DMS79 (cell line): ENCODE measurements around the gene AIG1.

Source experiments
- DNase-seq: peaks from one replicate; lab custom pipeline; 2025; lab: John Stamatoyannopoulos, UW

AIG1 gene

DNA sequence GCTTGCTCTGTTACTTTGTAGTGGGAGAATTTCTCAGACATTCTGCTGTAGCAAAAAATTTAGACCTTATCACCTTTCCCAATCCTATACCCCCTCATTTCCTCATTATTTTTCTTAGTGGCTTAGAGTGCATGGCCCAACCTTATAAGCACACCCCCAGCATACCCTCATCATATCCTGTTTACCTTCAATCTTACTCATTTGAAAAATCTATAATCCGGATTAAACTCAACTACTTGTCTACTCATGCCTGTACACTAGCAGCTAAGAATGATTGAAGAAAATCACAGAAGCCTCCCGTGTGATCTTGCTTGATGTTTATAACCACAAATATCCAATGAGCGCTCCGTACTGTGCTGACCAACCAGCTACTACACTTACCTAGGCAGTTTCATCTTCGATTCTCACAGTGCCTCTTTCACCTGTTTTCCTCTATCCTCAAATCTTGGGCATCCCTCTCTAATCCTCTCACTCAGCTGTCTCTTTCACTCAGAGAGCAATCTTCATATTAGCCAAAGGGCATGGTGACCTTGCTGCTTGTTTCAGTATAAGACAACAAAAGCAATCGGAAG lies 36.6 kb downstream of the AIG1 start:
- no peak for DNase-seq

DNA sequence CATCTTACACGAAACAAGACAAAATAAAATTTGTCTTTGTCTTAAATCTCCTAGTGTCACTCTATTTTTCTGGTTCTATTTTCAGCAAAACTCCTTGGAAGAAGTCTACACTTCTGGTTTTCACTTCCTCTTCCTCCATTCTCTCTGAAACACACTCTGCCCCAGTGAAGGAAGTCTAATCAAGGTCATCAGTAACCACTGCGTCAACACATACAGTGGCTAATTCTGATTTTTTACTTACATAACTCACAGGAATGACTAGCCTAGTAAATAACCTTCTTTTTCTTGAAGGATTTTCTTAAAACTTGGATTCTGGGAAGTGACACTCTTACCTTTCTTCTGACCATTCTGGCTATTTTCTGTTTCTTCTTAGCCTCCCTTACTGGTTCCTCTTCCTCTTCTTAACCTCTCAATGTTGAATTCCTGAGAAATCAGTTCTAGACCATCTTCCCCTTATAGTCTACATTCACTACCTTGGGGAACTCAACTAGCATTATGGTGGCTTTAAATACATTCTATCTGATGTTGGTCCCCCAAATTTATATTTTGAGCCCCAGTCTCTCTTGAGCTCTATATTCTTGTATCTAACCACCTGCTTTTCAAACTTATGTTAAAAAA lies 37.5 kb downstream of the AIG1 start:
- no peak for DNase-seq

DNA sequence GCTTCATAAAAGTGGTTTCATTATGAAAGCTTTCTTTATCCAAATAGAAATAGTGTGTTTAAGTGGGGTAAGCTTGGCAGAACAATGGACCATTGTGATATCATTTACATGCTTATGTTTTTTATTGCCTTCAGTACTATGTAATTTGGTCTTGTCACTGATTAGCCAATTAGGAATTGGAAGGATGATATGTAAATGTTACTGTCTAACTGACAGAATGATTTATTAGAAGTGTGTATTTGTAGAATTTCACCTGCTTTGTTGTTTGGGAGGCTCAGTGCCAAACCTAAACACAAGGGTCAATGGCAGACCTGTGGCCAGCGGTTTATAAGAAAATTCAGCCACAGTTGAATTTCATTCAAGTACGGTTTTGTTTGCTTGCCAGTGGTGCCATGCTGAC lies 39.0 kb downstream of the AIG1 start:
- DNase-seq: no peak

DNA sequence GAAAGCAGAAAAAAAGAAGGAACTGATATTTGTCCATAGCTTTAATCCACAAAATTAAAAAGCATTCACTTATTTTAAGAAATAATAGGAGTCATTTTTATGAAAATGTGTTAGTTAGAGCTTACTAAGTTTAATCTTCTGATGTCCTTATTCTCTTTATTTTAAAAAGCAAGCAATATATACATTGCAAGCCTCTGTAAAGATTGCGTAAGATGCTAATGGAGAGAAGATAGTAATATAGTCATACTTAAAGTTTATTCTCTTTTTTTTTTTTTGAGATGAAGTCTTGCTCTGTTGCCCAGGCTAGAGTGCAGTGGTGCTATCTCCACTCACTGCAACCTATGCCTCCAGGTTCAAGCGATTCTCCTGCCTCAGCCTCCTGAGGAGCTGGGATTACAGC lies 39.7 kb downstream of the AIG1 start:
- DNase-seq: no peak

DNA sequence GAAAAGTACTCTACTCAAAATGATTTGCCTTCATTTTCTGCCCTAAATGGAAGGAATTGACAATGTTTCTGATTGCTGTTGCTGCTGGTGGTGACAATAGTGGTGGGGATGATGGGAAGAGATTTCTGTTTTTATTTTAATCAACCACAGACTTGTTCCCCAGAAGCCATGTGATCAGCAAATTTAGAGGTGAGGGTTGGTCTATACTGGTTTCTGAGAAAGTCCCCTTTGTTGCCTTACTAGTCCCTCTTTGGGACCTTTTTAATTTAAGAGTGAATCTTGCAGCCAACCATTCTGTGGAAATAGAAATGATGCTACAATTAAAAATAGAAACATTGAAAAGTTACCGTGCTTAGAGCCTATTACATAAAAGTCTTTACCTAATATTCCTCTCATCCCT lies 43.2 kb downstream of the AIG1 start:
- no peak for DNase-seq

DNA sequence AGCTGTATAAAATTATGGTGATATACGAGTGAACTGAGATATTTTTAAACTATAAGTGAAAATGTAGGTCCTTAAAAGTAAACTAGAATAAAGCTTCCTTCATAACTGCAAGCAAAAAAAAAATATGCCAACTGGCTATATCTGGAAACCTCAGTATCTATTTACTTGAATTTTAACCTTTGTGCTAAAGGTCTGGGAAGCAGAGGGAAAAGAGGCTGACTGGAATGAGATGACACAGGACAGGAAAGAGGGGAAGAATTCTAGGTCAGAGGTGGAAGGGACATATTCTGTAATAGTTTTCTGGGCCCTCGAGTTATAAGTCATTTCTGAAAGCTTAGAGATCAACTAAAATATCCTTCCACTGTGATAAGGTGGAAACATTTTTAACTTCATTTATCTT lies 46.8 kb downstream of the AIG1 start:
- no peak for DNase-seq

- no peak for DNase-seq
Measured at GRCh38 chr6:143107911-143108761, 47.4 kb downstream of the AIG1 start.

- DNase-seq: no peak
Measured at GRCh38 chr6:143109196-143109595, 48.5 kb downstream of the AIG1 start.

- no peak for DNase-seq
Measured at GRCh38 chr6:143110572-143110971, 49.9 kb downstream of the AIG1 start.

GRCh38 chr6:143110996-143111395 lies 50.3 kb downstream of the AIG1 start:
- no peak for DNase-seq

DNA sequence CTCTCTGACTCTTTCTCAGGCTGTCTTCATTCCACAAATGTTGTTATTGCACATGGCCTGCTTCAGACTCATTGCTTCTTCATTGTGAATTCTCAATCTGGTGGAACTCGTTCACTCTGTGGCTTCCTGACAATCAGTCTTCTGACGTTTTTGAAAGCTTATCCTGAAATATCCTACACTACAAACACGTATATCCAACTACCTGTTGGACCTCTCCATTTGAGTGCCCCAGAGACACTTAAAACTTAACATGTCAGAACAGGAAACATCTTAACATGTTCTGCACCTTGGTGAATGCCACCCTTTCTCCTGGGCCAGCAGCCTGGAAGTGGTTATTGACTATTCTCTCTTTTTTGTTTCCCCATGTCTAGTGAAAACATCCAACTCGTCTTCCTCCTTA lies 50.8 kb downstream of the AIG1 start:
- DNase-seq: peak; percentile 21

DNA sequence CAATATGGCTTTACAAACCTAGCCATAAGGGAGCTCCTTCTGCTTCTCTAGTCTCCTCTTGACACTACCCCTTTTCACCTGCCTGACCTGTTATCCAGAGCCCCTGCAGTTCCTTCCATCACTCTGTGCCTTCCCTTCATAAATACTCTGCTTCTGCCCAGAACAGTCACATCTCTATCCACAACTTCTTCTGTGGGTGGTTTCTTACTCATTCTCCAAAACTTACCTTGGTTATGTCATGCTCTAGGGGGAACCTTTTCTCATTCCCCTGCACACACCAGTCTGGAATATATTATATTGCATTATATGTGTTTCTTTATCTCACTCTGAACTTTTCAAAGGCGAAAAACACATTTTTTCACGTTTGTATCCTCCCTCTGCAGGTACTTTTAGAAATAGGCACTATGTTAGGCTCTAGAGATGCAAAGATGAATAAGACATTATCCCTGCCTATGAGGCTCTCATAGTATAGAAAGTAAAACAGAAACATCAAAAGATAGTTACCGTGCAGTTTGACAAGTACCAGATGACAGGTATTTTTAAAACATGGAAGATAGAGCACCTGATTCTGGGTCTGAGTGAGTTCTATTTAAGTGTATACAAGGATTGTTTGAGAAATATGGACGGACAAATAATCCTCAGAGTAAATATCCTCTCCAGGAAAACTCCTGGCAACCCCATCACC lies 51.5 kb downstream of the AIG1 start:
- DNase-seq: no peak

- no peak for DNase-seq
Measured at GRCh38 chr6:143112837-143113236, 52.1 kb downstream of the AIG1 start.

- no peak for DNase-seq
Measured at GRCh38 chr6:143115728-143116127, 55.0 kb downstream of the AIG1 start.

DNA sequence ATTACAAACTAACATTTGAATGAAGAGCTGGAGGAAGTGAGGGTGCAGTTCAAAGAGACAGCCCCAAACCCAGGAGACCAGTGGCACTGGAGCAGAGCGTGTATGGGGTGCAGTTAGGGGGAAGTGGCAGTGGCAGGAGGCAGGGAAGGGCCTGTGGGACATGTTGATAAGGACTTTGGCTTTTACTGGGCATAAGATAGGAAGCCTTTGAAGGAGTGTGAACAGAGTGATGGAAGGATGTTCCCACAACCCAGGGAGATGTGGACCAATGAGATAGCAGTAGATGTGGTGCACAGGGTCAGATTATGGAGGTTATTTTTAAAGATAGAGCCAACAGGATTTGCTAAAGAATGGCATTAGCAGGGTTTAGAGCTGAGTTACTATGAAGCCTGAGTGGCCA lies 56.4 kb downstream of the AIG1 start:
- DNase-seq: no peak

DNA sequence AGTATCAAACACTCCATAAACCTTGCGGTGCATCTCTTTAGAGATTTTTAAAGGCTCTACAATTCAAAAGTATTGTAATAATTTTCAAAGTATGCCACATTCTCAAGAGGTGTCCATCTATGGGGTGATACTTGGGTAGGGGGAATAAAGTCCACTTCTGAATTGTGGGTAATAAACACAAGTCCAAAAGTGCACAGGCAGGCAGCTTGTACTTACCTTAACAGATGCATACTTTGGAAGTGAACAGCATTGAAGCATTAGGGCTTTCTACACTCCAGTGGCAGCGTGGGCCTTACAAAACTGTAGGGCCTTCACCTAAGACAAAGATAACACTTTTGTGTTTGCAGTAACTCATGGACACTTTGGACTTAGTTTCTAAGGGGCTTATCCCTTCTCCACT lies 58.6 kb downstream of the AIG1 start:
- DNase-seq: no peak

DNA sequence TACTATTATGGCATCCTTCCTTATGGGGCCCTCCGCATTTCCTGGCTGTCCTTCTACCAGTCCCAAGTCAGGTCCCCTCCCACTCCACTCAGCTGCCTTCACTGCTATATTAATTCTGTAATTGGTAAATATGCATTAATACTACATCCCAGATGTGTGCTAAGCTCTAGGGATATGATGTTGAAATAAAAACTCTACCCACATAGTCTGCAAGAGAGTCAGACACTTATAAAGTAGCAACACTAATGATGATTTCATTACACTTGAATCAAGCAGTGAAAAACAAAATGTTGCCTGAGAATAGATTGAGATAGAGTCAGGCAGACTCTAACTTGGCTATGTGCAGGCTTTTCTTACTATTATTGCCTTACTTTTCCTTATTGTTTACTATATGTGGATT lies 62.4 kb downstream of the AIG1 start:
- DNase-seq: no peak

DNA sequence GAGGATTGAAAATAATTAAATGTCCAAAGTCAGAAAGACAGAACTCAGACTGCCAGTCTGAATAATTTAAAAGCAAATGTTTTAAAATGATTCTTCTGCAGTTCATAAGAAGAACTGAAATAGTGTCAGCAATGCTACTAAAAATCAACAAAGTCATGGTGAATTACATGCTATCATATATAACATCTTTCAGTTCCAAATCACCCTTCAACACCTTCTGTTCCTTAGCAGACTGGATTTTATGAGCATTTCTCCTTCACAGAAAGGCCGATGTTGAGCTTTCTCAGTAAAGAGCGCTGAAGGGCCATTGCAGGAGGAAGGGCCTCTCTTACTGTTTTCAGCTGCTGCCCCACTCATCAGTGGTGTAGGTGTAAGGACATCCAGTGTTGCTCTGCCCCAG lies 63.3 kb downstream of the AIG1 start:
- no peak for DNase-seq

DNA sequence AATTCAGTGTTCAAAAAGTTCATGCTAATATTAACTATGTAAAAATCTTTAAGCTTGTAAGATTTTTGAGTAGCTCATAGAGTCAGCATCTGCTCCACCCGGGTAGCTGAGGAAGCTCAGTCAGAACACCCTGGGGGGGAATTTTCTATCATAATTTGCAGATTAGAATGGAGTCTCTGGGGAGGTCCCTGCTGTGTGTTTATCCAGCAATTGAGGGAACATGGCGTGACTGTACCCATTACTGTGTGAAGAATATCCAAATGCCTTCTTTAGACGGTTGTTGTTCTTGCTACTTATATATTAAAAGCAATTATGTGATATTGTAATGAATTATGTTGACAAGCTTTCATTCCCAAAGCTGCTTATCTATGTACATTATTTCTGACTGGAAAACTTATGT lies 64.8 kb downstream of the AIG1 start:
- DNase-seq: no peak

DNA sequence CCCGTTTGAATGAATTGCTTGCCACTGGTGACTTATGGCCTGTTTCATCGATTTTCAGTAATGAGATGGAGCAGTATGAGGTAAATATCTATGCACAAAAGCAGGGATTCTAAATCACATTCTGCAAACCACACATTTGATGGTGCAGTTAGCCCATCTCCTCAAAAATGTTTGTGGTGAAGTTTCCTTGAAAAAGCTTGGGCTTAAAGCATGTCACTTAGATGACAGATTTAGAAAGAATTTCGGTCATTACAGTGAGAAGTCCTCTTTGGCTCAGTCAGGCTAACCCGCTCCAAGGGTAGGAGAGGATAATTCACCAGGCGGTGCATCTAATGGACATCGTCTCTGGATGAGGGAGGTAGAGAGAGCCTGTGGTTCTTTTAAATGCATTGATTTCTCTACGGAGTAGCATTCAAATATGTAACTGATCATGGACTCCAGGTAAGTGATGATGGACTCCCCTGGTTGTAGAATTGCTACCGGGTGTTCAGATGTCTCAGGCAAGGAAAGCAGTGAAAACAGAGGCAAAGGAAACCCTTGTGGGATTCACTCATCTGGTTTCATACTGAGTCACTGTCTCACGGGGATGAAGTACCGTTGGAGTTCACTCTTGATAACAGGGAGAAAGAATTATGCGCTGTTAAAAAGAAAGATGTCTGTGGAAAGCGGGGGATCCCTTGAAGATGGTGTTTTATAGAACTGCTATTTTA lies 65.3 kb downstream of the AIG1 start:
- DNase-seq: no peak

- no peak for DNase-seq
Measured at GRCh38 chr6:143126574-143126941, 65.9 kb downstream of the AIG1 start.

GRCh38 chr6:143127941-143128680 lies 67.4 kb downstream of the AIG1 start:
- DNase-seq: peak; percentile 30
